Liver (tissue), 9 donors: Measurements from ENCODE around the gene DYNLL2. TPM values are rescaled to one million over a fixed set of nuclear protein-coding genes. Genes with fewer than 3 reads are reported as not detected.

Experiments
- DNase-seq: peaks from one replicate; pipeline ENCODE4 v3.0.0-alpha.2; 2017; ENCODE audit warnings: low spot score
- H3K27ac ChIP-seq, 2 donors: one replicate each; pipeline ENCODE4 v1.7.0; 2013; ENCODE audit warnings: inconsistent platforms in 2 of 2, low read length in 2 of 2, control low read depth in 1 of 2, low read depth in 1 of 2, mild to moderate bottlenecking in 1 of 2
- H3K27me3 ChIP-seq, 4 donors: one replicate each; pipeline versions ENCODE4 v1.6.1 to v1.7.0; 2013; ENCODE audit warnings: low read length in 3 of 4, inconsistent platforms in 1 of 4, mild to moderate bottlenecking in 1 of 4, moderate library complexity in 1 of 4; ENCODE audit not compliant: control insufficient read depth in 4 of 4, insufficient read depth in 4 of 4
- H3K36me3 ChIP-seq, 4 donors: one replicate each; pipeline versions ENCODE4 v1.6.1 to v1.7.0; 2013; ENCODE audit warnings: low read length in 3 of 4, mild to moderate bottlenecking in 3 of 4, low read depth in 1 of 4, moderate library complexity in 1 of 4; ENCODE audit not compliant: control insufficient read depth in 4 of 4, insufficient read depth in 3 of 4
- H3K4me1 ChIP-seq, 4 donors: one replicate each; pipeline versions ENCODE4 v1.6.1 to v1.7.0; 2013; ENCODE audit warnings: low read length in 3 of 4, mild to moderate bottlenecking in 3 of 4, moderate library complexity in 1 of 4; ENCODE audit not compliant: control insufficient read depth in 4 of 4, insufficient read depth in 4 of 4
- H3K4me3 ChIP-seq, 3 donors: one replicate each; pipeline versions ENCODE4 v1.6.1 to v1.7.0; 2013; ENCODE audit warnings: low read length in 3 of 3, control low read depth in 1 of 3, low read depth in 1 of 3, mild to moderate bottlenecking in 1 of 3
- H3K9ac ChIP-seq, 2 donors: one replicate each; pipeline ENCODE4 v1.7.0; 2013; ENCODE audit warnings: low read length in 2 of 2, mild to moderate bottlenecking in 2 of 2, moderate library complexity in 2 of 2, control low read depth in 1 of 2, low read depth in 1 of 2
- H3K9me3 ChIP-seq, 4 donors: one replicate each; pipeline versions ENCODE4 v1.6.1 to v1.7.0; 2013; ENCODE audit warnings: low read length in 3 of 4; ENCODE audit not compliant: control insufficient read depth in 4 of 4
- EGR1 ChIP-seq, 2 donors: IDR thresholded peaks; 2 replicates each; pipeline ENCODE4 v1.6.1; 2016 to 2018; ENCODE audit warnings: antibody characterized with exemption in 2 of 2, low read depth in 2 of 2
- FOXA2 ChIP-seq: IDR thresholded peaks from 2 replicates; pipeline ENCODE4 v1.6.1; 2016; ENCODE audit warnings: antibody characterized with exemption
- GABPA ChIP-seq, 2 donors: IDR thresholded peaks in 1 of 2; conservative IDR thresholded peaks in 1 of 2; 2 replicates each; pipeline ENCODE4 v1.6.1; 2016; ENCODE audit warnings: antibody characterized with exemption in 2 of 2, mild to moderate bottlenecking in 1 of 2, moderate library complexity in 1 of 2
- HNF4A ChIP-seq, 2 donors: conservative IDR thresholded peaks; 2 replicates each; pipeline ENCODE4 v1.6.1; 2016; ENCODE audit warnings: antibody characterized with exemption in 2 of 2, mild to moderate bottlenecking in 2 of 2
- HNF4G ChIP-seq: IDR thresholded peaks from 2 replicates; pipeline ENCODE4 v1.6.1; 2016; ENCODE audit warnings: antibody characterized with exemption
- JUND ChIP-seq, 2 donors: IDR thresholded peaks; 2 replicates each; pipeline ENCODE4 v1.6.1; 2016; ENCODE audit warnings: antibody characterized with exemption in 2 of 2
- MAX ChIP-seq: IDR thresholded peaks from 2 replicates; pipeline ENCODE4 v1.6.1; 2016; ENCODE audit warnings: antibody characterized with exemption
- NR2F2 ChIP-seq: IDR thresholded peaks from 2 replicates; pipeline ENCODE4 v1.6.1; 2016; ENCODE audit warnings: antibody characterized with exemption
- RAD21 ChIP-seq, 2 donors: IDR thresholded peaks; 2 replicates each; pipeline ENCODE4 v1.6.1; 2016; ENCODE audit warnings: antibody characterized with exemption in 2 of 2, mild to moderate bottlenecking in 2 of 2
- REST ChIP-seq: IDR thresholded peaks from 2 replicates; pipeline ENCODE4 v1.6.1; 2016; ENCODE audit warnings: antibody characterized with exemption, mild to moderate bottlenecking
- RXRA ChIP-seq, 2 donors: IDR thresholded peaks; 2 replicates each; pipeline ENCODE4 v1.6.1; 2017 to 2018; ENCODE audit warnings: antibody characterized with exemption in 2 of 2, mild to moderate bottlenecking in 1 of 2
- SP1 ChIP-seq: IDR thresholded peaks from 2 replicates; pipeline ENCODE4 v1.6.1; 2018; ENCODE audit warnings: antibody characterized with exemption, mild to moderate bottlenecking
- TAF1 ChIP-seq: conservative IDR thresholded peaks from 2 replicates; pipeline ENCODE4 v1.6.1; 2016; ENCODE audit warnings: antibody characterized with exemption, mild to moderate bottlenecking
- YY1 ChIP-seq: IDR thresholded peaks from 2 replicates; pipeline ENCODE4 v1.6.1; 2016; ENCODE audit warnings: antibody characterized with exemption, mild to moderate bottlenecking
- ZBTB33 ChIP-seq: IDR thresholded peaks from 2 replicates; pipeline ENCODE4 v1.6.1; 2016; ENCODE audit warnings: antibody characterized with exemption
- WGBS: extraction: QIAGEN DNeasy Blood & Tissue Kit; methylation state at CpG from one replicate; pipeline ENCODE4 v1.1.7; 2013; 5-methylcytosine and 5-hydroxymethylcytosine counted together
- polyA plus RNA-seq, 2 donors: library from polyadenylated mRNA; stranded (reverse) in 1 of 2; unstranded in 1 of 2; fragments of 200-250 nt in 1 of 2; fragments of >200 nt in 1 of 2; fragmentation: Nextera tagmentation in 1 of 2; extraction: Ambion mirVana in 1 of 2; gene quantifications; one replicate each; pipeline versions ENCODE4 v1.2.1 to v1.2.3, GENCODE V29; 2013 to 2015
- total RNA-seq, 2 donors: library from RNA; depleted of rRNA; stranded (reverse); fragments of >200 nt; gene quantifications; one replicate each; pipeline ENCODE4 v1.2.3, GENCODE V29; 2014
- TF ChIP-seq, protein P1 (sequence below): fragments of 150-350 bp; IDR thresholded peaks from 2 replicates; pipeline ENCODE4 v1.5.1; 2017; ENCODE audit warnings: improper control_type of control experiment, low read depth, low read length; ENCODE audit not compliant: missing input control
- TF ChIP-seq, protein P2 (sequence below): IDR thresholded peaks from 2 replicates; pipeline ENCODE4 v1.6.1; 2016; ENCODE audit warnings: antibody characterized with exemption
- donor health status: healthy.
- donor health status: healthy.
- donor health status: healthy.
- donor health status: healthy.
- donor health status: healthy.

The DYNLL2 gene
- total and polyA plus RNA-seq, 4 donors, result 3.2 to 22.1 (median 14.1) TPM

- H3K4me3 ChIP-seq, result no peak overlapping the region
- no peaks in the 10 kb centered on the region for H3K27me3 ChIP-seq
- no peak for TF ChIP-seq HNF4G
- TF ChIP-seq SP1, result no peak
- TF ChIP-seq JUND (IDR thresholded peaks at IDR 0.05), result no peak
- TF ChIP-seq MAX, result no peak
- TF ChIP-seq TAF1, result no peak
- H3K36me3 ChIP-seq, result no peaks in the 10 kb centered on the region
- WGBS, result 89% methylated on average over 4 of the region's 4 CpGs
- no peak overlapping the region for H3K9ac ChIP-seq
- DNase-seq, result no peak
- H3K4me1 ChIP-seq, result peaks cover 2 to 21% (median 16%) of the 10 kb centered on the region in 4 donors
- no peak overlapping the region for H3K27ac ChIP-seq
- no peaks in the 10 kb centered on the region for H3K9me3 ChIP-seq
Measured at GRCh38 chr17:58047376-58048150, 35.7 kb upstream of the DYNLL2 start.

- H3K27me3 ChIP-seq, result no peaks in the 10 kb centered on the region
- no peak overlapping the region for H3K4me3 ChIP-seq
- H3K9me3 ChIP-seq, result no peaks in the 10 kb centered on the region
- H3K4me1 ChIP-seq, result peaks cover 0 to 8% (median 4%) of the 10 kb centered on the region in 4 donors
- DNase-seq, result no peak
- TF ChIP-seq RXRA (IDR thresholded peaks at IDR 0.05) (no peak), YY1 (no peak), SP1 (no peak), ZBTB33 (no peak), MAX (no peak), HNF4G (no peak), TAF1 (no peak), HNF4A (conservative IDR thresholded peaks at IDR 0.05) (no peak), REST (no peak), FOXA2 (no peak), RAD21 (IDR thresholded peaks at IDR 0.05) (no peak), NR2F2 (no peak), JUND (IDR thresholded peaks at IDR 0.05) (no peak), GABPA (IDR thresholded peaks at IDR 0.05 in 1 of 2, conservative IDR thresholded peaks at IDR 0.05 in 1 of 2) (no peak), EGR1 (IDR thresholded peaks at IDR 0.05; ENCODE audit: low read depth in 2 of 2) (no peak)
- TF ChIP-seq, protein P1, sequence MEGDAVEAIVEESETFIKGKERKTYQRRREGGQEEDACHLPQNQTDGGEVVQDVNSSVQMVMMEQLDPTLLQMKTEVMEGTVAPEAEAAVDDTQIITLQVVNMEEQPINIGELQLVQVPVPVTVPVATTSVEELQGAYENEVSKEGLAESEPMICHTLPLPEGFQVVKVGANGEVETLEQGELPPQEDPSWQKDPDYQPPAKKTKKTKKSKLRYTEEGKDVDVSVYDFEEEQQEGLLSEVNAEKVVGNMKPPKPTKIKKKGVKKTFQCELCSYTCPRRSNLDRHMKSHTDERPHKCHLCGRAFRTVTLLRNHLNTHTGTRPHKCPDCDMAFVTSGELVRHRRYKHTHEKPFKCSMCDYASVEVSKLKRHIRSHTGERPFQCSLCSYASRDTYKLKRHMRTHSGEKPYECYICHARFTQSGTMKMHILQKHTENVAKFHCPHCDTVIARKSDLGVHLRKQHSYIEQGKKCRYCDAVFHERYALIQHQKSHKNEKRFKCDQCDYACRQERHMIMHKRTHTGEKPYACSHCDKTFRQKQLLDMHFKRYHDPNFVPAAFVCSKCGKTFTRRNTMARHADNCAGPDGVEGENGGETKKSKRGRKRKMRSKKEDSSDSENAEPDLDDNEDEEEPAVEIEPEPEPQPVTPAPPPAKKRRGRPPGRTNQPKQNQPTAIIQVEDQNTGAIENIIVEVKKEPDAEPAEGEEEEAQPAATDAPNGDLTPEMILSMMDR, result no peak
- TF ChIP-seq, protein P2, sequence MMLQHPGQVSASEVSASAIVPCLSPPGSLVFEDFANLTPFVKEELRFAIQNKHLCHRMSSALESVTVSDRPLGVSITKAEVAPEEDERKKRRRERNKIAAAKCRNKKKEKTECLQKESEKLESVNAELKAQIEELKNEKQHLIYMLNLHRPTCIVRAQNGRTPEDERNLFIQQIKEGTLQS, result no peak
- WGBS, result 91% methylated on average over 4 of the region's 4 CpGs
- H3K27ac ChIP-seq, result no peak overlapping the region
- H3K36me3 ChIP-seq, result no peaks in the 10 kb centered on the region
- no peak overlapping the region for H3K9ac ChIP-seq
Measured at GRCh38 chr17:58049533-58049932, 33.7 kb upstream of the DYNLL2 start.
